ENCODE data around the gene PTPN6. TPM values are rescaled to one million over a fixed set of nuclear protein-coding genes. Genes with fewer than 3 reads are reported as not detected.

PTPN6 gene
- total and polyA plus RNA-seq, 2 of the 8 experiments (the other 6 are each of a cell fraction or from before 2014, with no cell fraction given) = 16.3 to 28.4 TPM

DNA sequence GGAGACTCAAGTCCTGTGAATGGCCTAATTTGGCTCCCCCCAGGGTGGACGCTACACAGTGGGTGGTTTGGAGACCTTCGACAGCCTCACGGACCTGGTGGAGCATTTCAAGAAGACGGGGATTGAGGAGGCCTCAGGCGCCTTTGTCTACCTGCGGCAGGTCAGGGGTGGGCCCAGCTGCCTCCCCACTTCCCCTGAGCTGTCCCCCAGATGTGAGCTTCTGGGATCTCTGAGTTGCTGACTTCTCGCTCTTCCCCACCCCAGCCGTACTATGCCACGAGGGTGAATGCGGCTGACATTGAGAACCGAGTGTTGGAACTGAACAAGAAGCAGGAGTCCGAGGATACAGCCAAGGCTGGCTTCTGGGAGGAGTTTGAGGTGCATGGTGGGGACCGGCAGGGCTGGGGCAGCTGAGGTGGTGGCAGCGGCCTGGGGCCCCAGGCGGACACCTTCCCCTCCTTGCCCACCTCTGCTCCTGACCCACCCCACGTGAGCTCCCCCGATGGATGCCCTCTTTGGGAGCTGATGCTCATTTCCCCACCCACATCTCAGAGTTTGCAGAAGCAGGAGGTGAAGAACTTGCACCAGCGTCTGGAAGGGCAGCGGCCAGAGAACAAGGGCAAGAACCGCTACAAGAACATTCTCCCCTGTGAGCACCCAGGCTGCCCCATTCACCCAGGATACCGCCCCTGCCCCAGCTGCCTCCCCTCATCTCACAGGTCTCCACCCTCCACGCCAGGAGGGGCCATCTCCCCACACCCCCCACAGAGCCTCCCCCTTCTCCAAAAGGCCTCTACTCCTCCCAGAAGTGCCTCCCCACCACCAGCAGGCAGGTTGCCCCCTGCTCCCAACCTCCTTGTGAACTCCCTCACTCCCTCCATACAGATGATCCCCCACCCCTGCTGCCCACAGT is 4.2 kb downstream of the PTPN6 start (continued):
- TF ChIP-seq, protein P1, sequence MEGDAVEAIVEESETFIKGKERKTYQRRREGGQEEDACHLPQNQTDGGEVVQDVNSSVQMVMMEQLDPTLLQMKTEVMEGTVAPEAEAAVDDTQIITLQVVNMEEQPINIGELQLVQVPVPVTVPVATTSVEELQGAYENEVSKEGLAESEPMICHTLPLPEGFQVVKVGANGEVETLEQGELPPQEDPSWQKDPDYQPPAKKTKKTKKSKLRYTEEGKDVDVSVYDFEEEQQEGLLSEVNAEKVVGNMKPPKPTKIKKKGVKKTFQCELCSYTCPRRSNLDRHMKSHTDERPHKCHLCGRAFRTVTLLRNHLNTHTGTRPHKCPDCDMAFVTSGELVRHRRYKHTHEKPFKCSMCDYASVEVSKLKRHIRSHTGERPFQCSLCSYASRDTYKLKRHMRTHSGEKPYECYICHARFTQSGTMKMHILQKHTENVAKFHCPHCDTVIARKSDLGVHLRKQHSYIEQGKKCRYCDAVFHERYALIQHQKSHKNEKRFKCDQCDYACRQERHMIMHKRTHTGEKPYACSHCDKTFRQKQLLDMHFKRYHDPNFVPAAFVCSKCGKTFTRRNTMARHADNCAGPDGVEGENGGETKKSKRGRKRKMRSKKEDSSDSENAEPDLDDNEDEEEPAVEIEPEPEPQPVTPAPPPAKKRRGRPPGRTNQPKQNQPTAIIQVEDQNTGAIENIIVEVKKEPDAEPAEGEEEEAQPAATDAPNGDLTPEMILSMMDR (IDR thresholded peaks at IDR 0.05; ENCODE audit: control extremely low read depth in 1 of 3, insufficient read depth in 1 of 3, low read depth in 1 of 3, low read length in 3 of 3) = no peak
- no peak for TF ChIP-seq RBBP5 (IDR thresholded peaks at IDR 0.05; ENCODE audit: borderline replicate concordance, low read depth, low read length)
- TF ChIP-seq TBP (IDR thresholded peaks at IDR 0.05; ENCODE audit: low read depth, low read length) = no peak
- TF ChIP-seq POU5F1 (IDR thresholded peaks at IDR 0.05; ENCODE audit: low read depth, low read length) = no peak
- TF ChIP-seq MAFK (IDR thresholded peaks at IDR 0.05; ENCODE audit: low read depth, low read length) = no peak
- TF ChIP-seq SAP30 (IDR thresholded peaks at IDR 0.05; ENCODE audit: insufficient read depth, insufficient replicate concordance, low read length) = no peak
- no peak for TF ChIP-seq YY1 (IDR thresholded peaks at IDR 0.05; ENCODE audit: low read depth, low read length)
